H9 (cell line): Measurements from ENCODE around the gene FBXO21. TPM values are rescaled to one million over a fixed set of nuclear protein-coding genes. Genes with fewer than 3 reads are reported as not detected.
A peak's percentile ranks its signal among the peaks of the same experiment; 100 is the strongest.

Experiments used
- DNase-seq: peaks from one replicate; pipeline ENCODE4 v3.0.0-alpha.2; 2017
- H2AFZ ChIP-seq: one replicate; pipeline ENCODE4 v1.6.1; 2013; ENCODE audit warnings: mild to moderate bottlenecking, low read length, control low read depth, moderate library complexity
- H2AK5ac ChIP-seq: 2 replicates; pipeline ENCODE4 v1.6.1; 2013; ENCODE audit warnings: low read length, control low read depth, mixed read lengths; ENCODE audit not compliant: insufficient read length
- H2BK120ac ChIP-seq: one replicate; pipeline ENCODE4 v1.6.1; 2013; ENCODE audit warnings: low read depth, mild to moderate bottlenecking, low read length, control low read depth, inconsistent platforms; ENCODE audit not compliant: poor library complexity, severe bottlenecking
- H2BK12ac ChIP-seq: 2 replicates; pipeline ENCODE4 v1.6.1; 2013; ENCODE audit warnings: low read length, control low read depth, mixed read lengths, low read depth; ENCODE audit not compliant: insufficient read length
- H2BK15ac ChIP-seq: 2 replicates; pipeline ENCODE4 v1.6.1; 2013; ENCODE audit warnings: low read depth, low read length, control low read depth
- H2BK20ac ChIP-seq: one replicate; pipeline ENCODE4 v1.6.1; 2013; ENCODE audit warnings: low read depth, mild to moderate bottlenecking, low read length, control low read depth, inconsistent platforms; ENCODE audit not compliant: poor library complexity, severe bottlenecking
- H2BK5ac ChIP-seq: 2 replicates; pipeline ENCODE4 v1.6.1; 2013; ENCODE audit warnings: low read length, control low read depth, mixed read lengths; ENCODE audit not compliant: insufficient read length
- H3K14ac ChIP-seq: 2 replicates; pipeline ENCODE4 v1.6.1; 2013; ENCODE audit warnings: low read length, control low read depth; ENCODE audit not compliant: insufficient read depth
- H3K18ac ChIP-seq: 2 replicates; pipeline ENCODE4 v1.6.1; 2013; ENCODE audit warnings: low read depth, mild to moderate bottlenecking, mixed read lengths, low read length, control low read depth; ENCODE audit not compliant: insufficient read length
- H3K23ac ChIP-seq: 2 replicates; pipeline ENCODE4 v1.6.1; 2013; ENCODE audit warnings: low read length, control low read depth, mixed read lengths, low read depth; ENCODE audit not compliant: insufficient read length
- H3K23me2 ChIP-seq: 2 replicates; pipeline ENCODE4 v1.6.1; 2013; ENCODE audit warnings: low read depth, mild to moderate bottlenecking, mixed read lengths, low read length, control low read depth; ENCODE audit not compliant: insufficient read length, poor library complexity, severe bottlenecking
- H3K27ac ChIP-seq: 2 replicates; pipeline ENCODE4 v1.5.1; 2013; ENCODE audit warnings: low read length, control low read depth, mixed read lengths, low read depth; ENCODE audit not compliant: insufficient read length
- H3K27me3 ChIP-seq: 2 replicates; pipeline ENCODE4 v1.6.1; 2013; ENCODE audit warnings: low read length, control low read depth, inconsistent platforms; ENCODE audit not compliant: insufficient read depth
- H3K4ac ChIP-seq: 2 replicates; pipeline ENCODE4 v1.6.1; 2013; ENCODE audit warnings: low read depth, mild to moderate bottlenecking, control low read depth, inconsistent platforms, low read length, moderate library complexity
- H3K4me1 ChIP-seq: 2 replicates; pipeline ENCODE4 v1.6.1; 2013; ENCODE audit warnings: low read length, control low read depth, inconsistent platforms; ENCODE audit not compliant: insufficient read depth
- H3K4me2 ChIP-seq: 2 replicates; pipeline ENCODE4 v1.6.1; 2013; ENCODE audit warnings: low read length, control low read depth, mixed read lengths; ENCODE audit not compliant: insufficient read length, insufficient read depth
- H3K56ac ChIP-seq: 2 replicates; pipeline ENCODE4 v1.6.1; 2013; ENCODE audit warnings: low read depth, mild to moderate bottlenecking, mixed read lengths, low read length, control low read depth; ENCODE audit not compliant: insufficient read length
- H3K79me1 ChIP-seq: 2 replicates; pipeline ENCODE4 v1.6.1; 2013; ENCODE audit warnings: low read depth, mild to moderate bottlenecking, moderate library complexity, low read length, control low read depth, inconsistent platforms; ENCODE audit not compliant: insufficient read depth, poor library complexity, severe bottlenecking
- H3K79me2 ChIP-seq: 2 replicates; pipeline ENCODE4 v1.6.1; 2013; ENCODE audit warnings: low read length, control low read depth, inconsistent platforms; ENCODE audit not compliant: insufficient read depth
- H3K9ac ChIP-seq: 2 replicates; pipeline ENCODE4 v1.6.1; 2013; ENCODE audit warnings: low read length, control low read depth, mixed read lengths; ENCODE audit not compliant: insufficient read length; ENCODE audit errors: extremely low read depth
- H3K9me3 ChIP-seq: one replicate; pipeline ENCODE4 v1.6.1; 2013; ENCODE audit warnings: low read depth, low read length, inconsistent platforms; ENCODE audit not compliant: control insufficient read depth
- H3T11ph ChIP-seq: one replicate; pipeline ENCODE4 v1.6.1; 2013; ENCODE audit warnings: mild to moderate bottlenecking, low read length, control low read depth, inconsistent platforms
- H4K20me1 ChIP-seq: one replicate; pipeline ENCODE4 v1.6.1; 2013; ENCODE audit not compliant: control insufficient read depth, insufficient read length, insufficient read depth
- H4K5ac ChIP-seq: 2 replicates; pipeline ENCODE4 v1.6.1; 2013; ENCODE audit warnings: low read depth, mild to moderate bottlenecking, mixed read lengths, low read length, control low read depth; ENCODE audit not compliant: insufficient read length
- H4K8ac ChIP-seq: replicated peaks from 2 replicates; pipeline ENCODE4 v1.6.1; 2013; ENCODE audit warnings: low read length, control low read depth, mixed read lengths, low read depth; ENCODE audit not compliant: insufficient read length
- H4K91ac ChIP-seq: 2 replicates; pipeline ENCODE4 v1.6.1; 2013; ENCODE audit warnings: low read depth, mild to moderate bottlenecking, moderate library complexity, mixed read lengths, low read length, control low read depth; ENCODE audit not compliant: insufficient read length
- H3K27ac Mint-ChIP-seq, 3 experiments: 2 replicates in 2 of 3; 3 replicates in 1 of 3; pipeline ENCODE4 v1.8.0; 2020 to 2021; ENCODE audit warnings: mixed read lengths in 3 of 3, mild to moderate bottlenecking in 1 of 3, moderate library complexity in 1 of 3
- H3K27me3 Mint-ChIP-seq: 2 replicates; pipeline ENCODE4 v1.8.0; 2021; ENCODE audit warnings: low read depth, mild to moderate bottlenecking, moderate library complexity, mixed read lengths
- H3K36me3 Mint-ChIP-seq, 3 experiments: 2 replicates in 2 of 3; 3 replicates in 1 of 3; pipeline ENCODE4 v1.8.0; 2020 to 2021; ENCODE audit warnings: low read depth in 3 of 3, mixed read lengths in 3 of 3; ENCODE audit not compliant: insufficient read depth in 1 of 3
- H3K4me1 Mint-ChIP-seq, 2 experiments: 2 replicates each; pipeline ENCODE4 v1.8.0; 2020; ENCODE audit warnings: mixed read lengths in 2 of 2
- H3K4me3 Mint-ChIP-seq, 2 experiments: 2 replicates in 1 of 2; 3 replicates in 1 of 2; pipeline ENCODE4 v1.8.0; 2020 to 2021; ENCODE audit warnings: mild to moderate bottlenecking in 2 of 2, mixed read lengths in 2 of 2, moderate library complexity in 1 of 2
- H3K9me3 Mint-ChIP-seq, 2 experiments: 2 replicates in 1 of 2; 3 replicates in 1 of 2; pipeline ENCODE4 v1.8.0; 2020; ENCODE audit warnings: mild to moderate bottlenecking in 2 of 2, mixed read lengths in 2 of 2, moderate library complexity in 1 of 2
- WGBS: extraction: QIAGEN DNeasy Blood & Tissue Kit; methylation state at CpG from one replicate; pipeline ENCODE4 v1.1.7; 2013; ENCODE audit warnings: missing lambda C conversion rate, low lambda C conversion rate, mixed read lengths; ENCODE audit not compliant: insufficient read length; ENCODE audit errors: extremely low coverage; 5-methylcytosine and 5-hydroxymethylcytosine counted together
- total RNA-seq: library from RNA; stranded (reverse); gene quantifications from 2 replicates; pipeline ENCODE4 v1.2.1, GENCODE V29; 2021
- TF ChIP-seq, protein P1 (sequence below): fragments of 200-600 bp; sonication (generic); conservative IDR thresholded peaks from 3 replicates; pipeline ENCODE4 v1.8.0; 2021; ENCODE audit warnings: antibody characterized with exemption, mild to moderate bottlenecking

FBXO21 gene
- total RNA-seq, 1 experiment from 2014 or later = 58.6 TPM

GRCh38 chr12:117189725-117190209 lies 503 bp downstream of the FBXO21 start:
- H2BK20ac ChIP-seq = no peak overlapping the region
- H4K20me1 ChIP-seq = no peaks in the 10 kb centered on the region
- no peak overlapping the region for H3K56ac ChIP-seq
- H3K18ac ChIP-seq = no peak overlapping the region
- H2BK12ac ChIP-seq = no peak overlapping the region
- TF ChIP-seq, protein P1, sequence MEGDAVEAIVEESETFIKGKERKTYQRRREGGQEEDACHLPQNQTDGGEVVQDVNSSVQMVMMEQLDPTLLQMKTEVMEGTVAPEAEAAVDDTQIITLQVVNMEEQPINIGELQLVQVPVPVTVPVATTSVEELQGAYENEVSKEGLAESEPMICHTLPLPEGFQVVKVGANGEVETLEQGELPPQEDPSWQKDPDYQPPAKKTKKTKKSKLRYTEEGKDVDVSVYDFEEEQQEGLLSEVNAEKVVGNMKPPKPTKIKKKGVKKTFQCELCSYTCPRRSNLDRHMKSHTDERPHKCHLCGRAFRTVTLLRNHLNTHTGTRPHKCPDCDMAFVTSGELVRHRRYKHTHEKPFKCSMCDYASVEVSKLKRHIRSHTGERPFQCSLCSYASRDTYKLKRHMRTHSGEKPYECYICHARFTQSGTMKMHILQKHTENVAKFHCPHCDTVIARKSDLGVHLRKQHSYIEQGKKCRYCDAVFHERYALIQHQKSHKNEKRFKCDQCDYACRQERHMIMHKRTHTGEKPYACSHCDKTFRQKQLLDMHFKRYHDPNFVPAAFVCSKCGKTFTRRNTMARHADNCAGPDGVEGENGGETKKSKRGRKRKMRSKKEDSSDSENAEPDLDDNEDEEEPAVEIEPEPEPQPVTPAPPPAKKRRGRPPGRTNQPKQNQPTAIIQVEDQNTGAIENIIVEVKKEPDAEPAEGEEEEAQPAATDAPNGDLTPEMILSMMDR = no peak
- Mint-ChIP-seq H3K4me1 (peaks cover 21 to 26% of the 10 kb centered on the region in 2 experiments), H3K27me3 (peaks cover 10% of the 10 kb centered on the region), H3K36me3 (peaks cover 17 to 39% (median 38%) of the 10 kb centered on the region in 3 experiments), H3K27ac (peak overlapping the region in 2 of 3 experiments; percentile 79 to 95; a peak in 5 of 7 replicates), H3K9me3 (0 out of 5 replicates have a peak, but pooled peaks cover 0 to 2% of the 10 kb centered on the region in 2 experiments), H3K4me3 (peak overlapping the region; percentile 96 to 97)
- DNase-seq = no peak
- no peak overlapping the region for H4K91ac ChIP-seq
- H3K9ac ChIP-seq = peak overlapping the region; percentile 67
- H4K5ac ChIP-seq = no peak overlapping the region
- H3K14ac ChIP-seq = no peak overlapping the region; the same call in 1 of the 2 replicates
- H3K27me3 ChIP-seq = no peaks in the 10 kb centered on the region
- H3K79me2 ChIP-seq = peaks cover 4% of the 10 kb centered on the region; the same call in 1 of the 2 replicates
- no CpG with 5 or more reads among the region's 52 CpGs for WGBS
- H3K79me1 ChIP-seq = no peaks in the 10 kb centered on the region
- H2AK5ac ChIP-seq = no peak overlapping the region
- H4K8ac ChIP-seq = no peak overlapping the region
- H2BK15ac ChIP-seq = no peak overlapping the region
- H3K4me2 ChIP-seq = peak overlapping the region; percentile 82
- no peak overlapping the region for H3K27ac ChIP-seq
- no peak overlapping the region for H2AFZ ChIP-seq
- peaks cover 7% of the 10 kb centered on the region for H3K23me2 ChIP-seq
- no peak overlapping the region for H3K23ac ChIP-seq
- H3K9me3 ChIP-seq = no peaks in the 10 kb centered on the region
- H3K4ac ChIP-seq = no peak overlapping the region
- H2BK120ac ChIP-seq = no peak overlapping the region
- no peak overlapping the region for H2BK5ac ChIP-seq
- peaks cover 3% of the 10 kb centered on the region; the same call in 1 of the 2 replicates for H3K4me1 ChIP-seq
- no peak overlapping the region for H3T11ph ChIP-seq
